Panc1 (cell line): ENCODE measurements around the gene KPTN. TPM values are rescaled to one million over a fixed set of nuclear protein-coding genes. Genes with fewer than 3 reads are reported as not detected.

Source experiments
- ATAC-seq: fragments of 200-7000 bp; cut with Tn5 transposase; 2 replicates; pipeline ENCODE4 v1.9.1; 2020; ENCODE audit warnings: mild to moderate bottlenecking, moderate library complexity
- Bru-seq: library from RNA; stranded (reverse); fragments of 400-500 nt; gene quantifications from one replicate; lab custom pipeline; 2021; lab: Mats Ljungman, UMichigan
- BruChase-seq, 2 experiments: library from RNA; stranded (reverse); fragments of 400-500 nt; gene quantifications; one replicate each; lab custom pipeline; 2021; lab: Mats Ljungman, UMichigan
- BruUV-seq: library from RNA; stranded (reverse); fragments of 400-500 nt; replicated peaks from 2 replicates; lab custom pipeline; 2021; lab: Mats Ljungman, UMichigan
- CTCF ChIA-PET: fragments of 300-600 bp; sonication (Branson Sonifier 250); formaldehyde crosslinking; loops from one replicate; lab custom pipeline; 2022; ENCODE audit warnings: antibody characterized with exemption; lab: Charles Lee
- POLR2A ChIA-PET: fragments of 300-600 bp; sonication (Branson Sonifier 250); formaldehyde crosslinking; loops from one replicate; lab custom pipeline; 2022; ENCODE audit warnings: antibody characterized with exemption; lab: Charles Lee
- DNase-seq: peaks from one replicate; pipeline ENCODE4 v3.0.0-alpha.2; 2010; ENCODE audit warnings: low read depth, low spot score
- H3K27ac ChIP-seq: 2 replicates; pipeline ENCODE4 v1.5.1; 2011; ENCODE audit warnings: mild to moderate bottlenecking, low read length, inconsistent platforms
- H3K27me3 ChIP-seq: fragments of 200-500 bp; sonication (Bioruptor generic); 2 replicates; pipeline ENCODE4 v1.6.0; 2014; ENCODE audit warnings: low read length, inconsistent platforms; ENCODE audit not compliant: control insufficient read depth, insufficient read depth
- H3K36me3 ChIP-seq: fragments of 200-500 bp; sonication (Bioruptor generic); 2 replicates; pipeline ENCODE4 v1.5.1; 2014; ENCODE audit warnings: inconsistent platforms, mild to moderate bottlenecking, low read length, moderate library complexity; ENCODE audit not compliant: control insufficient read depth, insufficient read depth
- H3K4me1 ChIP-seq: 2 replicates; pipeline ENCODE4 v1.5.1; 2011; ENCODE audit warnings: inconsistent platforms, mild to moderate bottlenecking, low read length, moderate library complexity; ENCODE audit not compliant: control insufficient read depth, insufficient read depth
- H3K4me3 ChIP-seq, 2 experiments: 2 replicates each; pipeline ENCODE4 v1.5.1; 2011 to 2012; ENCODE audit warnings: low read depth in 2 of 2, low read length in 2 of 2, mild to moderate bottlenecking in 2 of 2, inconsistent platforms in 1 of 2, moderate library complexity in 1 of 2
- H3K9me3 ChIP-seq: fragments of 200-500 bp; sonication (Bioruptor generic); 2 replicates; pipeline ENCODE4 v1.5.1; 2014; ENCODE audit warnings: low read depth, mild to moderate bottlenecking, inconsistent platforms, low read length, moderate library complexity; ENCODE audit not compliant: control insufficient read depth, insufficient read depth
- REST ChIP-seq, 2 experiments: IDR thresholded peaks; 2 replicates each; pipeline ENCODE4 v1.6.1; 2011 to 2012; ENCODE audit warnings: low read depth in 2 of 2, control low read depth in 1 of 2, low read length in 1 of 2, mild to moderate bottlenecking in 1 of 2, moderate library complexity in 1 of 2; ENCODE audit not compliant: insufficient read depth in 1 of 2
- SIN3A ChIP-seq: IDR thresholded peaks from 2 replicates; pipeline ENCODE4 v1.6.1; 2012; ENCODE audit warnings: low read depth, mild to moderate bottlenecking, low read length, moderate library complexity, borderline replicate concordance; ENCODE audit not compliant: insufficient read depth
- in situ Hi-C: cut with HindIII; loops from 2 replicates; pipeline ENCODE4 v1.10.0; 2016; ENCODE audit warnings: low sequenced_read_pairs, low pct_unique_long_range_greater_than_20kb
- intact Hi-C: fragments of 100-400 bp; cut with micrococcal nuclease; formaldehyde crosslinking; loops from one replicate; pipeline ENCODE4 v1.10.0; 2022; ENCODE audit not compliant: unreplicated experiment
- long read RNA-seq: library from polyadenylated mRNA; unstranded; transcript quantifications from one replicate; pipeline ENCODE4 v2.0.0, GENCODE V29; 2021; ENCODE audit not compliant: unreplicated experiment
- polyA plus RNA-seq: library from polyadenylated mRNA; unstranded; fragments of >200 nt; gene quantifications from one replicate; pipeline ENCODE4 v1.2.1, GENCODE V29; 2012; ENCODE audit warnings: missing spikeins; ENCODE audit not compliant: insufficient read length
- total RNA-seq: library from RNA; stranded (reverse); gene quantifications from one replicate; pipeline ENCODE4 v1.2.1, GENCODE V29; 2021; ENCODE audit not compliant: unreplicated experiment
- TF ChIP-seq, protein P1 (sequence below): fragments of 450-650 bp; IDR thresholded peaks from 2 replicates; pipeline ENCODE4 v1.5.1; 2017; ENCODE audit warnings: mild to moderate bottlenecking

KPTN gene
- 26.5 TPM for total RNA-seq
- polyA plus RNA-seq = 21.9 TPM
- Bru-seq, nascent RNA = percentile 49 among the genes with signal in this experiment
- percentile 63 among the genes with signal in this experiment for BruChase-seq, experiment 1, labeled RNA remaining after a 2-hour chase
- percentile 64 among the genes with signal in this experiment for BruChase-seq, experiment 2, labeled RNA remaining after a 6-hour chase
- long read RNA-seq, transcript KPTN-201 (12 exons, 1,691 nt) = major isoform, 30 of 48 reads
- long read RNA-seq, partial matches to known transcripts = 11 of 48 reads
- long read RNA-seq, other reads (novel, unspliced or antisense) = 7 of 48 reads

- Histone ChIP-seq H3K4me1 (peaks cover 5% of the 10 kb centered on the region; the same call in 1 of the 2 replicates), H3K36me3 (no peaks in the 10 kb centered on the region; the same call in 1 of the 2 replicates), H3K4me3 (peak within 1 kb of the TSS; percentile 63 to 64), H3K27me3 (no peaks in the 10 kb centered on the region), H3K9me3 (no peaks in the 10 kb centered on the region), H3K27ac (peak within 1 kb of the TSS; percentile 97)
- POLR2A ChIA-PET = interaction anchor here (0.6 kb wide), 1 partner anchor 40 kb away, joined by 13 read pairs; no protein-coding TSS in a partner anchor
- ATAC-seq = peak; percentile 96
- in situ Hi-C loops = no loop called here
- DNase-seq = peak; percentile 46
- TSS peak; percentile 92 for BruUV-seq
- CTCF ChIA-PET = interaction anchor here (0.5 to 1.1 kb wide), 5 partner anchors 47 to 206 kb away, joined by 3 read pairs; no protein-coding TSS in a partner anchor
- intact Hi-C loops = no loop called here
- TF ChIP-seq, protein P1, sequence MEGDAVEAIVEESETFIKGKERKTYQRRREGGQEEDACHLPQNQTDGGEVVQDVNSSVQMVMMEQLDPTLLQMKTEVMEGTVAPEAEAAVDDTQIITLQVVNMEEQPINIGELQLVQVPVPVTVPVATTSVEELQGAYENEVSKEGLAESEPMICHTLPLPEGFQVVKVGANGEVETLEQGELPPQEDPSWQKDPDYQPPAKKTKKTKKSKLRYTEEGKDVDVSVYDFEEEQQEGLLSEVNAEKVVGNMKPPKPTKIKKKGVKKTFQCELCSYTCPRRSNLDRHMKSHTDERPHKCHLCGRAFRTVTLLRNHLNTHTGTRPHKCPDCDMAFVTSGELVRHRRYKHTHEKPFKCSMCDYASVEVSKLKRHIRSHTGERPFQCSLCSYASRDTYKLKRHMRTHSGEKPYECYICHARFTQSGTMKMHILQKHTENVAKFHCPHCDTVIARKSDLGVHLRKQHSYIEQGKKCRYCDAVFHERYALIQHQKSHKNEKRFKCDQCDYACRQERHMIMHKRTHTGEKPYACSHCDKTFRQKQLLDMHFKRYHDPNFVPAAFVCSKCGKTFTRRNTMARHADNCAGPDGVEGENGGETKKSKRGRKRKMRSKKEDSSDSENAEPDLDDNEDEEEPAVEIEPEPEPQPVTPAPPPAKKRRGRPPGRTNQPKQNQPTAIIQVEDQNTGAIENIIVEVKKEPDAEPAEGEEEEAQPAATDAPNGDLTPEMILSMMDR = peak; percentile 94
- TF ChIP-seq SIN3A = no peak
These were observed at the start of gene KPTN for GRCh38 chr19:47483800-47484690. Gene KPTN, minus strand, starts transcription at chr19:47484219. Its CDS starts 59 bp downstream, at chr19:47484160.

GRCh38 chr19:47531640-47532387 lies 47.8 kb upstream of the KPTN start:
- DNase-seq = no peak
- Histone ChIP-seq H3K9me3 (no peaks in the 10 kb centered on the region), H3K27me3 (no peaks in the 10 kb centered on the region), H3K27ac (no peak overlapping the region), H3K36me3 (no peaks in the 10 kb centered on the region), H3K4me3 (no peak overlapping the region), H3K4me1 (no peaks in the 10 kb centered on the region)
- ChIA-PET POLR2A (interaction anchor here (0.5 kb wide), 1 partner anchor 12 kb away, joined by 13 read pairs; no protein-coding TSS in a partner anchor), CTCF (interaction anchor here (0.5 to 0.6 kb wide), 2 partner anchors 24 to 39 kb away, joined by 3 to 8 read pairs; no protein-coding TSS in a partner anchor)
- no TSS peak for BruUV-seq
- intact Hi-C loops = no loop called here
- TF ChIP-seq REST (IDR thresholded peaks at IDR 0.05; ENCODE audit: insufficient read depth in 1 of 2, low read depth in 2 of 2, low read length in 1 of 2) = no peak
- in situ Hi-C loops = no loop called here
- no peak; the same call in 1 of the 2 replicates for ATAC-seq
